ENCODE measurements around the gene RRBP1.

RRBP1 gene

GRCh38 chr20:17647391-17648314 lies 34.4 kb downstream of the RRBP1 start:
- no peak for DNase-seq

DNA sequence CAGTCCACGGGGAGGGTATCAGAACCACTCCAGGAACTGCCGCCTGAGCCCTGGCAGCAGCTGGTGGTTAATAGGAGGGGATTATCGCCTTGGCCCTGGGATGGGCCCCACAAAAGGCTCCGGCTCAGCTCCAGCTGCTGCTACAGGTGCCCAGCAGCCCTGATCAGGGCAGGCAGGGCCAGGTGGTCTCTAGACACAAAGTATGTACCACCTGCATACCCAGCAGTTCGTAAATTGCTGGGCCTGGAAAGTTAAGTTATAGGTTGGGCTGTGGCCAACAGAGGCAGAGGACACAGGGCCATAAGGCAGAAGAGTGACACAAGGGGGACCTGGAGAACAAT lies 35.1 kb downstream of the RRBP1 start:
- no peak for DNase-seq

GRCh38 chr20:17646209-17646960 lies 35.7 kb downstream of the RRBP1 start:
- DNase-seq, result peak; percentile 36

DNA sequence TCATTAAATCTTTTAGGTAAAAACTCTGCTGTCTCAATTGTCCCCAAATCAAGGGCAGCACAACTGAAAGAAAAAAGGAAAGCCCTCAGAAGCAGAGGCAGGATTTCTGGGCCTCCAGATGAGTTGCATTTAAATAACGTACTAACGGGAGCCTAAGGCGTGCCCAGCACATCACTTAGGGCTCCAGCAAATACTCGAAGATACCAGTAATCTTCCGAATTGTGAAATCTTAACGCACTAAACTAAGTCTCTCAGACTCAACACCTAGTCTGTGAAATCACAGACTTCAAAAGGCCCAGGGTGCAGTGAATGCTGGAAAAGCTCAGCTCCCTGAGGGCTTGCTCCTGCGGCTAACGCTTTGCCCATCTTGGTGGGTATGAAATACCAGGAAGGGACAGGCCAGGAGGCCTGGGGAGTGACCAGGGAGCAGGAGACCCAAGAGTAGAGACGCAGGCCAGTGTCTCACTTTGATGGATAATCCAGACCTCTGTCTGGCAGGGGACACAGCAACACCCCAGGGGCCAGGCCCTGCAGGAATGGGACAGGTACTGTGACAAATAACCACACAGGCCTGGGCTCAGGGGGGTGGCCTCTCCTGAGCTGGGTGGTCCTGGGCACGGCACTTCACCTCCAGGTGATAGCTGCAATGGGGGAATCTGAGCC lies 36.4 kb downstream of the RRBP1 start:
- DNase-seq, result peak; percentile 56

DNA sequence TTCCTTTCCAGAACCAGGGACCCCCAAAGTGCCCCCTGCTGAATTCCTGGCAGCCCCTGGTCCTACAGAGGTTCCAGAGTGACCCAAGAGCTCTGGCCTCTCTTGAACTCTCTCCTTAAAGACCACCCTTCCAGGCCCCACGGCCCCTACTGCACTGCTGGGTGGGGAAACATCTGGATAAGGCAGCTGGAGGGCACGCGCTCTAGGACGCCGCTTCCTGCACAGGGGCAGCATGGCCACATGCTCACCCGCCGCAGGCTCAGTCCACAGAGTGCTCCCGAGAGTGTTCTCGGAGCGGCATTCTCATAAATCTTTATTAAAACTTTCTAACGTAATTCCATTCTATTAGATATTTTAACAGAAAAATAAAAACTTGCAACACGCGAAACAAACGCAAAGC lies 37.0 kb downstream of the RRBP1 start:
- DNase-seq, result no peak

DNA sequence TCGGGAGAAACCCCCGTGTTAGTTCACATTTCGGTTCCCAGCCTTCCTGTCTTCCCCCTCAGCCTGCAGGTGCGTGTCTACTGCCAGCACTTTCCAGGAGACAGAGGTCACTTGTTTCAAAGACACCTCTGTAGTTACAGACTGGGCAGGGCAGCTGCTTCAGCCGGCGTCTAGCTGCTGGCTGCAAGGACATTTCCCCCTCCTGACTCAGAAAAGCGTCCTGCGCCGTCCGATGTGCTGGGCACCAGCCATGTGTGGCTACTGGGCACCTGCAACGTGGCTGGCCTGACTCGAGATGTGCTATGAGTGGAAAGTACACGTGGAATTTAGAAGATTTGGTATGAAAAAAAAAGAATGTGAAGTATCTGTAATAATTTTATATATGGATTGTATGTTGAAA lies 37.6 kb downstream of the RRBP1 start:
- no peak for DNase-seq

DNA sequence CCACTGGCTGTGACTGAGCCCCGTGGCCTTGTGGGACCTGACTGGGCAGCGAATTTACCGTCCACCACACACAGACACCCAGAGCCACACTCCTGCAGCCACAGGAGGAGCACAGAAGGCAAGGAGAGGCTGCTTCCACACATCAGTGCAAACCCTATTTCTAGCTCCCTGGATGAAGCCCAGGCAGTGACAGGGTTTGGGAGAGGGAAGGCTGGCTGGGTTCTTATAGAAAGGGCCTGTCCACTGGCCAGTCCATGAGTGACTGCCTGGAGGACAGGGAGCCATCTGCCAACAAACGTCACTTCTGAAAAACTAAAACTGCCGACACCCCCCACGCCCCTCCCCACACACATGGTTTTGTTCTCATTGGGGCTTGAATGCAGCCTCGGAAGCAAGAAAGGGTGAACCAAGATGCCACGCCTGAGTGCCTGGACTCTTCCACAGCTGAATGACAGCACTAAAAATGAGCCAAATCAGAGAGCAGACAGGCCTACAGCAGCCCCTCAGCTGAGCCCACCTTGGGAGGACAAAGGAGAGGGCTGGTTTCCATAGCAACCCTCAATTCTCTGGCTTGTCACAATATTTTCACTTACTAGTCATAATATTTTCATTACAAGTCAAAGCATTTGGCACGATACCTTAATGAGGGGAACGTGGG lies 38.4 kb downstream of the RRBP1 start:
- no peak for DNase-seq

DNA sequence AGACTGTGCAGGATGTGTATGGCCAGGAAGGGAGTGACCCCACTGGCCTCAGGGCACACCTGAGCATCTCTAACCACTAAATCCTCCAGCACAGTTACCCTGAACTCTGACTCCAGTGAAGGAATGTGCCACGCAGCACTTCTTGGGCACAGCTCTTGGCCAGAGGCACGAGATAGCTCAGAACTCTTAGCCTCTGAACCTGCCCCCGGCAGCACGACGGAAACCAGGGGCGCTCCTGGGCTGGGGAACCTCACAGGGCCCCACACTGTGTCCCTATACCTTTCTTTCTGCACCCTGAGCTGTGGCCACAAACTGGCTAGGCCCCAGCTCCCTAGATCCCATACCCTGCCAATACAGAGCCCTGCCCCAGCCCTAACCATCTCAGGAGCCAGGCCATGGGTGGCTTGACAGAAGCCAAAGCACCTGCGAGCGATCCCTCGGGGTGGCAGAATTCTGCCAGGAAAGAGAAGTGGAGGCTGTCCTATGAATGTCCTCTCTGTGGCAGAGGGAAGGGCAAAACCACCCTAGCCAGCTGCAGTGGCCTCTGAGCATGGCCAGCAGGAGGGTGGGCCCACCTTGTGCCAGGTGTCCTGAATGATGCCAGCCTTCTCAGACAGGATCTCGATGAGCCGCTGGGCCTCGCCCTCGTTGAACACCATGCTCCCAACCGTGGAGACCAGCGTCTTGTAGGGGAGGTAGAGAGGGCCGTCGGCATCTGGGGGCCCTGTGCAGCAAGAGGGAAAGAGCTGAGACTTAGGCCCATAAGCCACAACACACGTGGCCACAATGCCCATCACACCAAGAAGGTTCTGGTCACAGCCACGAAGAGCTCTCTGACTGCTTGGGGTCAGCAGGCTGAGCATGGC lies 39.4 kb downstream of the RRBP1 start:
- DNase-seq, result no peak

GRCh38 chr20:17641993-17642392 lies 40.0 kb downstream of the RRBP1 start:
- no peak for DNase-seq

DNA sequence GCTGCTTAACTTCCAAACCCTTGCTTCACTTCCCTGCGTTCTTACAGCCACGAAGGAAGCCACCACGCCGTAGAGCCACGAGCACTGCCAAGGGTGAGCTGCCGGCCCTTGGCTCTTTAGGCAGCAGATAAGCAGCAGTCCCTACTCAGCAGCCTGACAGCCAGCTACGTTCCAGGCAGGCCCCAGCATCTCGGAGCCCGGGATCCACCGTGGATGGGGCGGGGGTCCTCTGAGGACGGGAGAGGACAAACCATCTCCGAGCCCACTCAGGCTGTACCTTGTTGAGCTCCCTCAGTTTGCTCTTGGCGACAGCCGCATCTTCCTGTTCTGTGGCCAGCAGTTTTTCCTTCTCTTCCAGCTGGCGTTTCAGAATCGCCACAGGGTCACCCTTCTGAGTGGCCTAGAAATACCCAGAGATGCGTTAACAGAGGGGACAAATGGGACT lies 40.5 kb downstream of the RRBP1 start:
- DNase-seq, result no peak

- DNase-seq, result no peak
Observed at GRCh38 chr20:17640875-17641378, 41.1 kb downstream of the RRBP1 start.

GRCh38 chr20:17640146-17640874 lies 41.7 kb downstream of the RRBP1 start:
- no peak for DNase-seq

- no peak for DNase-seq
Observed at GRCh38 chr20:17638835-17639407, 43.1 kb downstream of the RRBP1 start.

- no peak for DNase-seq
Observed at GRCh38 chr20:17637985-17638640, 43.9 kb downstream of the RRBP1 start.

GRCh38 chr20:17637413-17637780 lies 44.6 kb downstream of the RRBP1 start:
- DNase-seq, result no peak

DNA sequence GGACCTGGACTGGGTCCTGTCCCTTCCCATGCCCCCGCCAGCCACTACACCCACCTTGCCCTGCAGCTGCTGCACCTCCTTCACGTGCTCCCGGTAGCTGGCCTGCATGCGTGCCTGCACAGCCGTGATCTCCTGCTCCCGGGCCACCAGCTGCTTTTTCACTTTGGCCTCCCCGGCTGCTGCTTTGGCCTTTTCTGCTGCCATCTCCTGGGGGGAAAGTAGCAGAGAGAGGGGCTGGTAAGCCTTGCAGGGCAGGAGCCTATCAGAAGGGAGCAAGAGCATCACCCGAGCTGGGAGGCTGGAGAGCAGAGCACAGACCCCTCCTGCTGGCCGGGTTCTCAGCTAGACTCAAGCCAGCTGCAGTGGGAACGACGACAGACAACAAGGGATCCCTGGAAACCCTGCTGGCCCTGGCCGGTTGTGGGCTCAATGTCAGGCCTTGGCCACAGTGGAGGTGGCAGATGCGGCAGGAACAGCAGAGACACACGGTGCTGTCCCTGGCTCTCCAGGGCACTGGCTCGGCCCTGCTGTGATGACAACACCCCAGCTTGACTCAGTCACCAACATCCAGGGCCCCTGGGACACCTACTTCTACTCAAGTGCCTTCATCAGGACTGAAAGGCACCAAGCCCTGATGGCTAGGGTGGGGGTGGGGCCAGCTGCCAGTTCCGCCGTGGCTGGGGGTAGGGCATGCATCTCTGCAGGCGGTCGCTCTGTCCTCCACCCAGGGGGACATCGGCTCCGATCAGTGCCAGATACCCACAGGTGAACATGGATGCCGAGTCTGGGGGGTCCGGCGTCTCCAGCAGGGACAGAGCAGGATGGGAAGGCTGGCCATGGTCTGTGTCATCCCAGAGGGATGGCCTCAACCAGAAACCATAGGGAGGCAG lies 45.3 kb downstream of the RRBP1 start:
- no peak for DNase-seq

GRCh38 chr20:17635332-17636244 lies 46.5 kb downstream of the RRBP1 start:
- DNase-seq, result peak; percentile 36

All from MV-4-11 (cell line).